H1 (cell line): ENCODE data around the gene TSPAN16.

Source experiments
- CREB1 ChIP-seq: IDR thresholded peaks from 2 replicates; pipeline ENCODE4 v1.6.1; 2012; ENCODE audit warnings: inconsistent platforms
- EP300 ChIP-seq, 2 experiments: IDR thresholded peaks; 1 replicate in 1 of 2; 2 replicates in 1 of 2; pipeline ENCODE4 v1.6.1; 2011 to 2012; ENCODE audit warnings: low read depth in 2 of 2, low read length in 2 of 2, mild to moderate bottlenecking in 2 of 2, borderline replicate concordance in 1 of 2, inconsistent platforms in 1 of 2, moderate library complexity in 1 of 2
- EZH2 ChIP-seq: fragments of 200-600 bp; sonication (generic); IDR thresholded peaks from 2 replicates; pipeline ENCODE4 v1.7.1; 2012; ENCODE audit warnings: low read depth, mild to moderate bottlenecking, moderate library complexity, low read length, inconsistent platforms; ENCODE audit not compliant: severe bottlenecking
- GTF2F1 ChIP-seq: IDR thresholded peaks from 2 replicates; pipeline ENCODE4 v1.6.1; 2012; ENCODE audit warnings: low read depth, low read length, improper control_type of control experiment, borderline replicate concordance
- MAFK ChIP-seq: IDR thresholded peaks from 2 replicates; pipeline ENCODE4 v1.6.1; 2012; ENCODE audit warnings: low read depth, mild to moderate bottlenecking, improper control_type of control experiment, low read length
- RAD21 ChIP-seq, 2 experiments: IDR thresholded peaks in 1 of 2; conservative IDR thresholded peaks in 1 of 2; 2 replicates each; pipeline ENCODE4 v1.6.1; 2011; ENCODE audit warnings: low read depth in 2 of 2, low read length in 2 of 2, improper control_type of control experiment in 1 of 2, inconsistent platforms in 1 of 2, mild to moderate bottlenecking in 1 of 2, moderate library complexity in 1 of 2
- SIN3A ChIP-seq, 2 experiments: IDR thresholded peaks in 1 of 2; conservative IDR thresholded peaks in 1 of 2; 2 replicates each; pipeline ENCODE4 v1.6.1; 2011 to 2012; ENCODE audit warnings: low read length in 2 of 2, improper control_type of control experiment in 1 of 2, low read depth in 1 of 2, mild to moderate bottlenecking in 1 of 2
- SRF ChIP-seq: IDR thresholded peaks from 2 replicates; pipeline ENCODE4 v1.6.1; 2011; ENCODE audit warnings: mild to moderate bottlenecking, low read depth, low read length, moderate library complexity
- TEAD4 ChIP-seq: IDR thresholded peaks from 2 replicates; pipeline ENCODE4 v1.6.1; 2012; ENCODE audit warnings: low read depth, low read length, inconsistent platforms, mixed read lengths
- TF ChIP-seq, protein P1 (sequence below): IDR thresholded peaks from 2 replicates; pipeline ENCODE4 v1.6.1; 2011; ENCODE audit warnings: low read depth, mild to moderate bottlenecking, low read length; ENCODE audit not compliant: insufficient read depth
- TF ChIP-seq, protein P2 (sequence below), 3 experiments: IDR thresholded peaks; 1 replicate in 2 of 3; 2 replicates in 1 of 3; pipeline versions ENCODE4 v1.5.1 to v1.6.1; 2011; ENCODE audit warnings: low read length in 3 of 3, mild to moderate bottlenecking in 3 of 3, inconsistent platforms in 2 of 3, low read depth in 1 of 3, moderate library complexity in 1 of 3; ENCODE audit not compliant: insufficient read depth in 1 of 3; ENCODE audit errors: control extremely low read depth in 1 of 3

DNA sequence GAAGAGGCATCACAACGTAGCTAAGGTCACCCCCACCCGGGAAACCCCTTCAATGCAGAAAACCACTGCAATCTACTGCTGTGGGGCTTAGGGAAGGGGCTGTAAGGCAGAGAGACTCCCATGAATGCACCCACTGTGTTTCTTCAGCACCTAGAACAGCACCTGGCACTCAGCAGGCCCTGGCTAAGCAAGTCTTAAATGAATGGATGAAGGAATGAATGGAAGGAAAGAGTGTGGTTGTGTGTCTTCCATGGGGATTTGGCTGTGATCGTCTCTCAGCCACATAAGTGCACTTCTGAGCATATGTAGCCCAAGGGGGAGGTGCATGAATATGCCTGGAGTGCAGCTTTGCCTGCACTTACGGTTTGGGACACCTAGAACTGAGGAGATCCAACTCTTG lies 53.2 kb downstream of the TSPAN16 start:
- TF ChIP-seq, protein P1, sequence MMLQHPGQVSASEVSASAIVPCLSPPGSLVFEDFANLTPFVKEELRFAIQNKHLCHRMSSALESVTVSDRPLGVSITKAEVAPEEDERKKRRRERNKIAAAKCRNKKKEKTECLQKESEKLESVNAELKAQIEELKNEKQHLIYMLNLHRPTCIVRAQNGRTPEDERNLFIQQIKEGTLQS, result no peak
- TF ChIP-seq SRF (no peak), EZH2 (no peak), RAD21 (IDR thresholded peaks at IDR 0.05 in 1 of 2, conservative IDR thresholded peaks at IDR 0.05 in 1 of 2; ENCODE audit: low read depth in 2 of 2, low read length in 2 of 2) (no peak), EP300 (IDR thresholded peaks at IDR 0.05; ENCODE audit: borderline replicate concordance in 1 of 2, low read depth in 2 of 2, low read length in 2 of 2) (no peak), SIN3A (conservative IDR thresholded peaks at IDR 0.05 in 1 of 2, IDR thresholded peaks at IDR 0.05 in 1 of 2; ENCODE audit: low read depth in 1 of 2, low read length in 2 of 2) (no peak), TEAD4 (no peak), GTF2F1 (no peak), CREB1 (no peak), MAFK (no peak)
- TF ChIP-seq, protein P2, sequence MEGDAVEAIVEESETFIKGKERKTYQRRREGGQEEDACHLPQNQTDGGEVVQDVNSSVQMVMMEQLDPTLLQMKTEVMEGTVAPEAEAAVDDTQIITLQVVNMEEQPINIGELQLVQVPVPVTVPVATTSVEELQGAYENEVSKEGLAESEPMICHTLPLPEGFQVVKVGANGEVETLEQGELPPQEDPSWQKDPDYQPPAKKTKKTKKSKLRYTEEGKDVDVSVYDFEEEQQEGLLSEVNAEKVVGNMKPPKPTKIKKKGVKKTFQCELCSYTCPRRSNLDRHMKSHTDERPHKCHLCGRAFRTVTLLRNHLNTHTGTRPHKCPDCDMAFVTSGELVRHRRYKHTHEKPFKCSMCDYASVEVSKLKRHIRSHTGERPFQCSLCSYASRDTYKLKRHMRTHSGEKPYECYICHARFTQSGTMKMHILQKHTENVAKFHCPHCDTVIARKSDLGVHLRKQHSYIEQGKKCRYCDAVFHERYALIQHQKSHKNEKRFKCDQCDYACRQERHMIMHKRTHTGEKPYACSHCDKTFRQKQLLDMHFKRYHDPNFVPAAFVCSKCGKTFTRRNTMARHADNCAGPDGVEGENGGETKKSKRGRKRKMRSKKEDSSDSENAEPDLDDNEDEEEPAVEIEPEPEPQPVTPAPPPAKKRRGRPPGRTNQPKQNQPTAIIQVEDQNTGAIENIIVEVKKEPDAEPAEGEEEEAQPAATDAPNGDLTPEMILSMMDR (IDR thresholded peaks at IDR 0.05; ENCODE audit: control extremely low read depth in 1 of 3, insufficient read depth in 1 of 3, low read depth in 1 of 3, low read length in 3 of 3), result no peak
